K562 (cell line): ENCODE results near the gene FXYD3. TPM values are rescaled to one million over a fixed set of nuclear protein-coding genes. Genes with fewer than 3 reads are reported as not detected.

ENCODE experiments used
- ATAC-seq: fragments of 200-7000 bp; cut with Tn5 transposase; 3 replicates; pipeline ENCODE4 v1.9.1; 2020; ENCODE audit warnings: moderate library complexity
- BruUV-seq: library from RNA; stranded (reverse); fragments of 400-500 nt; replicated peaks from 2 replicates; lab custom pipeline; 2021; lab: Mats Ljungman, UMichigan
- CTCF ChIA-PET: fragments of 300-600 bp; formaldehyde crosslinking; extraction: SDS; loops from one replicate; lab custom pipeline; 2021; ENCODE audit warnings: low intra/inter-chr PET ratio; lab: Yijun Ruan, JAX
- POLR2A ChIA-PET: fragments of 300-600, 350-650 bp; sonication (Branson Sonifier 250); formaldehyde crosslinking; extraction: SDS; loops from one replicate; lab custom pipeline; 2021; ENCODE audit warnings: antibody characterized with exemption, inconsistent platforms; lab: Yijun Ruan, JAX
- DNase-seq, 4 experiments: peaks; one replicate each; pipeline versions ENCODE4 v3.0.0 to v3.0.0-alpha.2; 2011 to 2018; ENCODE audit warnings: low spot score in 3 of 4, mixed read lengths in 3 of 4; ENCODE audit errors: extremely low read depth in 1 of 4
- FAIRE-seq: peaks from 2 replicates; lab custom pipeline; 2011; peaks lifted over from hg19 to GRCh38; lab: Jason Lieb, UNC
- H2AFZ ChIP-seq: 2 replicates; pipeline ENCODE4 v1.6.0; 2011; ENCODE audit warnings: low read depth, low read length, control low read depth, inconsistent platforms
- H3K27ac ChIP-seq: fragments of 200-600 bp; 3 replicates; pipeline ENCODE4 v1.8.0; 2011; ENCODE audit warnings: low read depth, mild to moderate bottlenecking, control low read depth, inconsistent platforms, low read length, moderate library complexity, mixed read lengths; ENCODE audit errors: extremely low read depth
- H3K27me3 ChIP-seq, 2 experiments: fragments of 300-600 bp in 1 of 2; 2 replicates in 1 of 2; 3 replicates in 1 of 2; pipeline versions ENCODE4 v1.6.0 to v1.8.0; 2011; ENCODE audit warnings: inconsistent platforms in 2 of 2, low read length in 2 of 2, mild to moderate bottlenecking in 1 of 2, mixed read lengths in 1 of 2, moderate library complexity in 1 of 2; ENCODE audit not compliant: control insufficient read depth in 2 of 2, insufficient read depth in 2 of 2
- H3K36me3 ChIP-seq: fragments of 300-600 bp; 3 replicates; pipeline ENCODE4 v1.8.0; 2011; ENCODE audit warnings: mild to moderate bottlenecking, low read length, inconsistent platforms; ENCODE audit not compliant: control insufficient read depth, insufficient read depth
- H3K4me1 ChIP-seq, 2 experiments: fragments of 200-600 bp in 1 of 2; replicated peaks in 1 of 2; 2 replicates in 1 of 2; 3 replicates in 1 of 2; pipeline versions ENCODE4 v1.5.1 to v1.8.0; 2011; ENCODE audit warnings: inconsistent platforms in 2 of 2, low read length in 2 of 2, mild to moderate bottlenecking in 1 of 2, mixed read lengths in 1 of 2, moderate library complexity in 1 of 2; ENCODE audit not compliant: control insufficient read depth in 2 of 2, insufficient read depth in 2 of 2
- H3K4me2 ChIP-seq: 2 replicates; pipeline ENCODE4 v1.6.1; 2011; ENCODE audit warnings: low read length, control low read depth, inconsistent platforms, mixed read lengths; ENCODE audit not compliant: insufficient read depth
- H3K4me3 ChIP-seq: fragments of 200-600 bp; sonication (generic), shearing (Covaris generic); 2 replicates; pipeline ENCODE4 v1.5.1; 2016; ENCODE audit warnings: control low read depth, inconsistent platforms
- H3K79me2 ChIP-seq: fragments of 200-600 bp; 3 replicates; pipeline ENCODE4 v1.8.0; 2011; ENCODE audit warnings: low read length, inconsistent platforms; ENCODE audit not compliant: control insufficient read depth, insufficient read depth
- H3K9ac ChIP-seq, 2 experiments: 2 replicates each; pipeline versions ENCODE4 v1.6.0 to v1.6.1; 2011; ENCODE audit warnings: low read depth in 2 of 2, low read length in 2 of 2, control low read depth in 1 of 2, inconsistent platforms in 1 of 2, mild to moderate bottlenecking in 1 of 2, mixed read lengths in 1 of 2; ENCODE audit not compliant: insufficient read depth in 1 of 2
- H3K9me1 ChIP-seq: one replicate; pipeline ENCODE4 v1.6.0; 2011; ENCODE audit warnings: inconsistent platforms, mild to moderate bottlenecking, low read length, moderate library complexity; ENCODE audit not compliant: control insufficient read depth, insufficient read depth
- H3K9me3 ChIP-seq: replicated peaks from 2 replicates; pipeline ENCODE4 v1.5.1; 2011; ENCODE audit warnings: low read depth, low read length, inconsistent platforms; ENCODE audit not compliant: control insufficient read depth, insufficient read depth
- H4K20me1 ChIP-seq: replicated peaks from 2 replicates; pipeline ENCODE4 v1.6.1; 2011; ENCODE audit warnings: low read length, inconsistent platforms, mixed read lengths; ENCODE audit not compliant: control insufficient read depth, insufficient read depth
- ESRRA ChIP-seq: fragments of 450-650 bp; IDR thresholded peaks from 2 replicates; pipeline ENCODE4 v1.6.1; 2014; ENCODE audit warnings: low read depth, mild to moderate bottlenecking, moderate library complexity, borderline replicate concordance
- L3MBTL2 ChIP-seq: fragments of 450-650 bp; IDR thresholded peaks from 2 replicates; pipeline ENCODE4 v1.6.1; 2016; ENCODE audit warnings: mild to moderate bottlenecking, moderate library complexity
- MTA1 ChIP-seq: fragments of 450-650 bp; IDR thresholded peaks from 2 replicates; pipeline ENCODE4 v1.6.1; 2017; ENCODE audit warnings: borderline replicate concordance
- MTA3 ChIP-seq: fragments of 450-650 bp; formaldehyde crosslinking; IDR thresholded peaks from 2 replicates; pipeline ENCODE4 v1.6.1; 2017; ENCODE audit warnings: mild to moderate bottlenecking, borderline replicate concordance
- PCBP1 ChIP-seq: fragments of 200-400 bp; formaldehyde crosslinking; IDR thresholded peaks from 2 replicates; pipeline ENCODE4 v1.6.1; 2018; ENCODE audit warnings: mild to moderate bottlenecking, low read depth, low read length; ENCODE audit not compliant: poor library complexity, severe bottlenecking
- RCOR1 ChIP-seq, 2 experiments: IDR thresholded peaks; 2 replicates each; pipeline ENCODE4 v1.6.1; 2012; ENCODE audit warnings: low read depth in 2 of 2, low read length in 2 of 2, borderline replicate concordance in 1 of 2, improper control_type of control experiment in 1 of 2
- SMC3 ChIP-seq: conservative IDR thresholded peaks from 2 replicates; pipeline ENCODE4 v1.6.1; 2011; ENCODE audit warnings: low read depth, low read length, improper control_type of control experiment; ENCODE audit not compliant: insufficient read depth
- XRCC5 ChIP-seq: fragments of 200-400 bp; formaldehyde crosslinking; IDR thresholded peaks from 2 replicates; pipeline ENCODE4 v1.6.1; 2017; ENCODE audit warnings: low read depth, mild to moderate bottlenecking, low read length
- ZNF699 ChIP-seq: fragments of 250-450 bp; sonication (Bioruptor Pico); IDR thresholded peaks from 2 replicates; pipeline ENCODE4 v1.8.0; 2021; ENCODE audit warnings: mild to moderate bottlenecking, moderate library complexity; ENCODE audit not compliant: insufficient replicate concordance
- WGBS: fragments of 100-300 bp; shearing (Covaris generic); methylation state at CpG from one replicate; pipeline ENCODE4 v1.1.6; 2016; ENCODE audit warnings: low coverage, mixed read lengths; ENCODE audit not compliant: insufficient coverage; ENCODE audit errors: missing lambda C conversion rate; 5-methylcytosine and 5-hydroxymethylcytosine counted together
- in situ Hi-C: fragments of 300-500 bp; cut with MboI; formaldehyde crosslinking; loops from 4 replicates; pipeline ENCODE4 v1.15.0; 2018; ENCODE audit warnings: inconsistent platforms, mixed read lengths
- intact Hi-C: fragments of 100-400 bp; cut with micrococcal nuclease; formaldehyde crosslinking; loops from 2 replicates; pipeline ENCODE4 v1.14.2; 2022
- polyA plus RNA-seq, 8 experiments: library from polyadenylated mRNA; depleted of rRNA in 4 of 8; stranded (reverse) in 5 of 8; unstranded in 3 of 8; fragments of >200 nt; fragmentation: Nextera tagmentation in 2 of 8; fragmentation: Illumina TruSeq in 1 of 8; extraction: Ambion mirVana in 2 of 8; extraction: Trizol in 1 of 8; gene quantifications; 2 replicates each; pipeline versions ENCODE4 v1.2.1 to v1.2.3, GENCODE V29; 2011 to 2014; ENCODE audit warnings: inconsistent platforms in 1 of 8, missing spikeins in 1 of 8
- total RNA-seq, 7 experiments: library from RNA; depleted of rRNA in 6 of 7; stranded (reverse); fragments of >200 nt in 6 of 7; fragmentation: Illumina TruSeq in 2 of 7; extraction: Trizol in 2 of 7; gene quantifications; 2 replicates each; pipeline versions ENCODE4 v1.2.1 to v1.2.3, GENCODE V29; 2011 to 2021; ENCODE audit warnings: low replicate concordance in 1 of 7
- TF ChIP-seq, protein P1 (sequence below), 2 experiments: fragments of 450-650 bp; formaldehyde crosslinking in 1 of 2; IDR thresholded peaks; 2 replicates each; pipeline versions ENCODE4 v1.4.0 to v1.6.1; 2014 to 2020; ENCODE audit warnings: mild to moderate bottlenecking in 2 of 2, borderline replicate concordance in 1 of 2, low read depth in 1 of 2

FXYD3 gene
- total and polyA plus RNA-seq, 9 of the 15 experiments (the other 6 are each of a cell fraction or from before 2014, with no cell fraction given): 0.24 TPM; not detected in 8

DNA sequence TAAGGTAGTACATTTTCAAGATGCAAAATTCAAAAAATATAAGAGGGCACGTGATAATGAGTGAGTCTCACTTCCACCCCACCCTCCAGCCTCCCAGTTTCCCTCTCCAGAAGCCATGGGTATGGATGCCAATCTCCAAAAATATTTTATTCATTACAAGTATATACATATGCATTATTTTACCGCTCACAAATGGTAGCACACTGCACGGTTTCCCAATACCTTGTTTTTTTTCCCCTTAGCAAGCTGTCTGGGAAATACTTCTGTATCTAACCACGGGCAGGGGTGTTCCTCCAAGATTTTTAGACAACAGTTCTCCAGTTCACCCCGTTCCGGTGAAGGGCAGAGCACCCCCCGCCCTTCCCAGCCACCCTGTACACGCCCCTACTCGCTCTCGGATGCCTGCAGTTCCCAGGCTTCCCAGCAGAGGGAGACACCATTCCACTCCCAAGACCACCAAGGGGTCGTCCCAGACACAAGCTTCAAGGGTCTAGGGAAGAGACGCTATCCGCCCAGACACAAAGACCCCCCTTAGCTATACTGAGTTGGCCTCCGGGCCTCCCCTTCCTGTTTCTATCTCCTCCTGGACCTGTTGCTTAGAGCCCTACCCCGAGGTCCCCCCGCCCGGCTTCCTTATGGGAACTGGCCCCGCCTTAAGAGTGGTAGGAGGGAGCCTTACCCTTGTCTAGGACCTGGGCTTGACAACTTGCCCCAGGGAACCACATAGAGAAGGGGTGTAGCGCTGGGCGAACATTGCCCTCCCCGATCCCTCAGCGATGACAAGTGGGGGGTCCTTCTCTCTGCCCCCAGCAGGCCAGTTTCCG lies 1.1 kb upstream of the FXYD3 start:
- ATAC-seq (peak; percentile 89), DNase-seq (peak; percentile 81 to 85 (median 83)), FAIRE-seq (peak; percentile 94)
- no peak overlapping the region for H3K27ac ChIP-seq
- H2AFZ ChIP-seq: peak overlapping the region; percentile 90
- peak overlapping the region; percentile 15; the same call in 1 of the 2 replicates for H3K4me3 ChIP-seq
- H3K27me3 ChIP-seq: peaks cover 0 to 21% of the 10 kb centered on the region in 2 experiments; a peak in 4 of 5 replicates
- no TSS peak for BruUV-seq
- no peaks in the 10 kb centered on the region for H4K20me1 ChIP-seq
- H3K4me2 ChIP-seq: peak overlapping the region; percentile 70
- no peaks in the 10 kb centered on the region for H3K9me3 ChIP-seq
- in situ Hi-C loops (no loop called here), intact Hi-C loops (no loop called here)
- POLR2A ChIA-PET: interaction anchor here (0.6 to 0.7 kb wide), 2 partner anchors 136 to 540 kb away, joined by 3 to 4 read pairs; no protein-coding TSS in a partner anchor
- CTCF ChIA-PET: interaction anchor here (2.0 kb wide), 1 partner anchor 21 kb away, joined by 8 read pairs; the partner anchor contains the start of gene LGI4
- 14% methylated on average over 22 of the region's 23 CpGs for WGBS
- H3K9ac ChIP-seq: no peak overlapping the region; a peak in 2 of 4 replicates
- H3K79me2 ChIP-seq: no peaks in the 10 kb centered on the region
- H3K4me1 ChIP-seq: peaks cover 12 to 58% of the 10 kb centered on the region in 2 experiments; a peak in 4 of 5 replicates
- H3K36me3 ChIP-seq: no peaks in the 10 kb centered on the region
- H3K9me1 ChIP-seq: no peaks in the 10 kb centered on the region
- TF ChIP-seq ESRRA (peak; percentile 35; the same call in 1 of the 2 replicates), ZNF699 (CRISPR knock-in tag) (no peak), PCBP1 (no peak), RCOR1 (IDR thresholded peaks at IDR 0.05; ENCODE audit: borderline replicate concordance in 1 of 2, low read depth in 2 of 2, low read length in 2 of 2) (peak in 1 of 2 experiments; percentile 19; a peak in 1 of 4 replicates), SMC3 (peak; percentile 62; the same call in 1 of the 2 replicates), MTA3 (peak; percentile 72; the same call in 1 of the 2 replicates), L3MBTL2 (0 out of 2 replicates have a peak, but pooled peaks have one; percentile 31), MTA1 (peak; percentile 68; the same call in 1 of the 2 replicates), XRCC5 (peak; percentile 67; the same call in 1 of the 2 replicates)
- TF ChIP-seq, protein P1, sequence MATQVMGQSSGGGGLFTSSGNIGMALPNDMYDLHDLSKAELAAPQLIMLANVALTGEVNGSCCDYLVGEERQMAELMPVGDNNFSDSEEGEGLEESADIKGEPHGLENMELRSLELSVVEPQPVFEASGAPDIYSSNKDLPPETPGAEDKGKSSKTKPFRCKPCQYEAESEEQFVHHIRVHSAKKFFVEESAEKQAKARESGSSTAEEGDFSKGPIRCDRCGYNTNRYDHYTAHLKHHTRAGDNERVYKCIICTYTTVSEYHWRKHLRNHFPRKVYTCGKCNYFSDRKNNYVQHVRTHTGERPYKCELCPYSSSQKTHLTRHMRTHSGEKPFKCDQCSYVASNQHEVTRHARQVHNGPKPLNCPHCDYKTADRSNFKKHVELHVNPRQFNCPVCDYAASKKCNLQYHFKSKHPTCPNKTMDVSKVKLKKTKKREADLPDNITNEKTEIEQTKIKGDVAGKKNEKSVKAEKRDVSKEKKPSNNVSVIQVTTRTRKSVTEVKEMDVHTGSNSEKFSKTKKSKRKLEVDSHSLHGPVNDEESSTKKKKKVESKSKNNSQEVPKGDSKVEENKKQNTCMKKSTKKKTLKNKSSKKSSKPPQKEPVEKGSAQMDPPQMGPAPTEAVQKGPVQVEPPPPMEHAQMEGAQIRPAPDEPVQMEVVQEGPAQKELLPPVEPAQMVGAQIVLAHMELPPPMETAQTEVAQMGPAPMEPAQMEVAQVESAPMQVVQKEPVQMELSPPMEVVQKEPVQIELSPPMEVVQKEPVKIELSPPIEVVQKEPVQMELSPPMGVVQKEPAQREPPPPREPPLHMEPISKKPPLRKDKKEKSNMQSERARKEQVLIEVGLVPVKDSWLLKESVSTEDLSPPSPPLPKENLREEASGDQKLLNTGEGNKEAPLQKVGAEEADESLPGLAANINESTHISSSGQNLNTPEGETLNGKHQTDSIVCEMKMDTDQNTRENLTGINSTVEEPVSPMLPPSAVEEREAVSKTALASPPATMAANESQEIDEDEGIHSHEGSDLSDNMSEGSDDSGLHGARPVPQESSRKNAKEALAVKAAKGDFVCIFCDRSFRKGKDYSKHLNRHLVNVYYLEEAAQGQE (IDR thresholded peaks at IDR 0.05; ENCODE audit: borderline replicate concordance): peak; percentile 54; the same call in 1 of the 2 replicates
- TF ChIP-seq, protein P1 (CRISPR knock-in tag; IDR thresholded peaks at IDR 0.05; ENCODE audit: low read depth): no peak
